T-helper 22 cell (primary cell): ENCODE data around the gene NUDT21.
"Not testable (repeated sequence)": the region's sequence is repeated elsewhere in the genome, so short reads cannot be mapped to it uniquely, and the experiment has no call there.

Experiments used
- DNase-seq: peaks from one replicate; pipeline ENCODE4 v3.0.0-alpha.2; 2020; ENCODE audit warnings: low read depth

Gene NUDT21

GRCh38 chr16:56419740-56420548 is 31.2 kb downstream of the NUDT21 start:
- no peak for DNase-seq

- no peak for DNase-seq
Measured at GRCh38 chr16:56417138-56417537, 34.0 kb downstream of the NUDT21 start.

GRCh38 chr16:56415875-56416274 is 35.3 kb downstream of the NUDT21 start:
- DNase-seq = no peak

GRCh38 chr16:56414366-56414765 is 36.8 kb downstream of the NUDT21 start:
- no peak for DNase-seq

- no peak for DNase-seq
Measured at GRCh38 chr16:56413381-56413780, 37.8 kb downstream of the NUDT21 start.

GRCh38 chr16:56411624-56412023 is 39.5 kb downstream of the NUDT21 start:
- no peak for DNase-seq

GRCh38 chr16:56411123-56411522 is 40.0 kb downstream of the NUDT21 start:
- no peak for DNase-seq

- DNase-seq = no peak
Measured at GRCh38 chr16:56409195-56409594, 41.9 kb downstream of the NUDT21 start.

- DNase-seq = no peak
Measured at GRCh38 chr16:56408379-56409098, 42.6 kb downstream of the NUDT21 start.

GRCh38 chr16:56405977-56406672 is 45.0 kb downstream of the NUDT21 start:
- DNase-seq = no peak

- no peak for DNase-seq
Measured at GRCh38 chr16:56401482-56401881, 49.6 kb downstream of the NUDT21 start.

- no peak for DNase-seq
Measured at GRCh38 chr16:56400458-56400857, 50.7 kb downstream of the NUDT21 start.

- no peak for DNase-seq
Measured at GRCh38 chr16:56399486-56399885, 51.6 kb downstream of the NUDT21 start.

- DNase-seq = no peak
Measured at GRCh38 chr16:56399047-56399446, 52.1 kb downstream of the NUDT21 start.

- not testable (repeated sequence) for DNase-seq
Measured at GRCh38 chr16:56396724-56397123, 54.4 kb downstream of the NUDT21 start.

- no peak for DNase-seq
Measured at GRCh38 chr16:56389554-56389953, 61.6 kb downstream of the NUDT21 start.

GRCh38 chr16:56388209-56388608 is 62.9 kb downstream of the NUDT21 start:
- DNase-seq = no peak

- DNase-seq = no peak
Measured at GRCh38 chr16:56387396-56387795, 63.7 kb downstream of the NUDT21 start.

GRCh38 chr16:56384074-56384721 is 66.9 kb downstream of the NUDT21 start:
- DNase-seq = no peak

GRCh38 chr16:56382901-56383355 is 68.2 kb downstream of the NUDT21 start:
- no peak for DNase-seq

- DNase-seq = no peak
Measured at GRCh38 chr16:56382459-56382858, 68.7 kb downstream of the NUDT21 start.
